PC-3 (cell line): Measurements from ENCODE around the gene GAS7. TPM values are rescaled to one million over a fixed set of nuclear protein-coding genes. Genes with fewer than 3 reads are reported as not detected.

Experiments
- ATAC-seq: fragments of 200-7000 bp; cut with Tn5 transposase; 2 replicates; pipeline ENCODE4 v1.9.1; 2020; ENCODE audit warnings: mild to moderate bottlenecking, moderate library complexity
- BruUV-seq: library from RNA; stranded (reverse); fragments of 400-500 nt; replicated peaks from 2 replicates; lab custom pipeline; 2021; lab: Mats Ljungman, UMichigan
- CTCF ChIA-PET: fragments of 300-600 bp; sonication (Branson Sonifier 250); formaldehyde crosslinking; loops from one replicate; lab custom pipeline; 2022; ENCODE audit warnings: antibody characterized with exemption; lab: Charles Lee
- POLR2A ChIA-PET: fragments of 300-600 bp; sonication (Branson Sonifier 250); formaldehyde crosslinking; loops from one replicate; lab custom pipeline; 2022; ENCODE audit warnings: antibody characterized with exemption; ENCODE audit not compliant: unreplicated experiment; lab: Charles Lee
- DNase-seq: peaks from one replicate; pipeline ENCODE4 v3.0.0-alpha.2; 2015
- H2AFZ ChIP-seq: fragments of 300-600 bp; sonication (generic); 2 replicates; pipeline ENCODE4 v1.6.0; 2016; ENCODE audit warnings: antibody characterized with exemption, low read length
- H3F3A ChIP-seq: fragments of 300-600 bp; sonication (generic); one replicate; pipeline ENCODE4 v1.6.0; 2017; ENCODE audit warnings: antibody characterized with exemption, low read length, control low read depth, mild to moderate bottlenecking; ENCODE audit not compliant: unreplicated experiment
- H3K27ac ChIP-seq: fragments of 300-600 bp; sonication (generic); 2 replicates; pipeline ENCODE4 v1.5.1; 2016; ENCODE audit warnings: mild to moderate bottlenecking, low read length
- H3K27me3 ChIP-seq: fragments of 300-600 bp; sonication (generic); 2 replicates; pipeline ENCODE4 v1.6.1; 2016; ENCODE audit warnings: low read length, mixed read lengths
- H3K36me3 ChIP-seq: fragments of 300-600 bp; sonication (generic); 2 replicates; pipeline ENCODE4 v1.6.1; 2016; ENCODE audit warnings: low read depth, mixed run types, low read length, mixed read lengths
- H3K4me1 ChIP-seq: fragments of 300-600 bp; sonication (generic); 2 replicates; pipeline ENCODE4 v1.5.1; 2016; ENCODE audit warnings: low read length; ENCODE audit not compliant: insufficient read depth
- H3K4me2 ChIP-seq: fragments of 300-600 bp; sonication (generic); 2 replicates; pipeline ENCODE4 v1.6.0; 2016; ENCODE audit warnings: low read length
- H3K4me3 ChIP-seq: fragments of 300-600 bp; sonication (generic); 2 replicates; pipeline ENCODE4 v1.5.1; 2016; ENCODE audit warnings: mild to moderate bottlenecking, low read length, mixed read lengths
- H3K79me2 ChIP-seq: fragments of 300-600 bp; sonication (generic); 2 replicates; pipeline ENCODE4 v1.6.1; 2017; ENCODE audit warnings: low read length, mixed read lengths
- H3K9ac ChIP-seq: fragments of 300-600 bp; sonication (generic); 2 replicates; pipeline ENCODE4 v1.6.0; 2016; ENCODE audit warnings: mild to moderate bottlenecking, low read length
- H3K9me2 ChIP-seq: fragments of 300-600 bp; sonication (generic); replicated peaks from 2 replicates; pipeline ENCODE4 v1.6.1; 2016; ENCODE audit warnings: mixed run types, low read length, mixed read lengths
- H3K9me3 ChIP-seq: fragments of 300-600 bp; sonication (generic); 2 replicates; pipeline ENCODE4 v1.6.1; 2016; ENCODE audit warnings: low read length, mixed read lengths
- H4K20me1 ChIP-seq: fragments of 300-600 bp; sonication (generic); 2 replicates; pipeline ENCODE4 v1.6.1; 2016; ENCODE audit warnings: low read length, mixed read lengths
- CTCF ChIP-seq: fragments of 300-600 bp; sonication (generic); conservative IDR thresholded peaks from 2 replicates; pipeline ENCODE4 v1.5.1; 2017; ENCODE audit warnings: antibody characterized with exemption, low read depth, mild to moderate bottlenecking, low read length
- EZH2 ChIP-seq: fragments of 300-600 bp; sonication (generic); IDR thresholded peaks from one replicate; pipeline ENCODE4 v1.6.1; 2017; ENCODE audit warnings: antibody characterized with exemption, mild to moderate bottlenecking, low read length; ENCODE audit not compliant: unreplicated experiment
- EZH2phosphoT487 ChIP-seq: fragments of 300-600 bp; sonication (generic); IDR thresholded peaks from 2 replicates; pipeline ENCODE4 v1.6.1; 2018; ENCODE audit warnings: mild to moderate bottlenecking, antibody characterized with exemption, low read length, borderline replicate concordance
- intact Hi-C: fragments of 100-400 bp; cut with micrococcal nuclease; formaldehyde crosslinking; loops from 2 replicates; pipeline ENCODE4 v1.9.0; 2023
- total RNA-seq: library from RNA; depleted of rRNA; stranded (reverse); fragments of >200 nt; gene quantifications from 2 replicates; pipeline ENCODE4 v1.2.3, GENCODE V29; 2014

Gene GAS7
- total RNA-seq, 1 experiment from 2014 or later: not detected

GRCh38 chr17:9931144-9931741 is 267.2 kb downstream of the GAS7 start:
- POLR2A ChIA-PET: no interaction called here
- TF ChIP-seq CTCF (no peak), EZH2 (no peak), EZH2phosphoT487 (no peak)
- Histone ChIP-seq H3K36me3 (no peaks in the 10 kb centered on the region), H2AFZ (no peak overlapping the region), H3K4me2 (no peak overlapping the region), H4K20me1 (no peaks in the 10 kb centered on the region), H3F3A (no peaks in the 10 kb centered on the region), H3K4me3 (no peak overlapping the region), H3K9ac (no peak overlapping the region), H3K79me2 (no peaks in the 10 kb centered on the region), H3K4me1 (no peaks in the 10 kb centered on the region; the same call in 1 of the 2 replicates), H3K9me2 (no peaks in the 10 kb centered on the region), H3K27ac (no peak overlapping the region), H3K9me3 (no peaks in the 10 kb centered on the region), H3K27me3 (peaks cover 16% of the 10 kb centered on the region; the same call in 1 of the 2 replicates)
- ATAC-seq (no peak), DNase-seq (no peak)
- intact Hi-C loops: no loop called here
- BruUV-seq: no TSS peak
- CTCF ChIA-PET: no interaction called here

- Histone ChIP-seq H2AFZ (no peak overlapping the region), H3K4me2 (no peak overlapping the region), H3K9me3 (no peaks in the 10 kb centered on the region), H3K27me3 (peaks cover 16% of the 10 kb centered on the region; the same call in 1 of the 2 replicates), H3K4me3 (no peak overlapping the region), H3K4me1 (no peaks in the 10 kb centered on the region; the same call in 1 of the 2 replicates), H3K9ac (no peak overlapping the region), H3K79me2 (no peaks in the 10 kb centered on the region), H3K9me2 (no peaks in the 10 kb centered on the region), H3K36me3 (no peaks in the 10 kb centered on the region), H3F3A (no peaks in the 10 kb centered on the region), H4K20me1 (no peaks in the 10 kb centered on the region), H3K27ac (no peak overlapping the region)
- ChIA-PET CTCF (interaction anchor here (0.6 kb wide), 1 partner anchor 985 kb away, joined by 3 read pairs; no protein-coding TSS in a partner anchor), POLR2A (no interaction called here)
- no peak for DNase-seq
- no TSS peak for BruUV-seq
- intact Hi-C loops: loop anchor here (1.0 to 10.0 kb wide), 2 partner anchors 201 to 685 kb away; no protein-coding TSS in a partner anchor
- TF ChIP-seq EZH2phosphoT487 (no peak), CTCF (no peak), EZH2 (no peak)
- ATAC-seq: no peak
Measured at GRCh38 chr17:9929871-9930270, 268.5 kb downstream of the GAS7 start.
